Stimulated activated CD4-positive, alpha-beta T cell treated with anti-CD3 and anti-CD28 coated beads, Interleukin-1b, Interleukin-23, amount 100 ng/mL, for 1 hour (primary cell): ENCODE data around the gene PANK3.
"Not testable (repeated sequence)": the region's sequence is repeated elsewhere in the genome, so short reads cannot be mapped to it uniquely, and the experiment has no call there.

Source experiments
- DNase-seq, 2 donors: peaks; one replicate each; pipeline ENCODE4 v3.0.0-alpha.2; 2020; ENCODE audit warnings: low read depth in 2 of 2

PANK3 gene

GRCh38 chr5:168578538-168579487 is at the start of gene PANK3:
TSS of gene PANK3 (minus strand) at chr5:168579368. CDS start at chr5:168579283, 85 bp downstream.
- DNase-seq, result peak in 1 of 2 donors; percentile 20

GRCh38 chr5:168624850-168625364 is 45.7 kb upstream of the PANK3 start:
- DNase-seq, result no peak

DNA sequence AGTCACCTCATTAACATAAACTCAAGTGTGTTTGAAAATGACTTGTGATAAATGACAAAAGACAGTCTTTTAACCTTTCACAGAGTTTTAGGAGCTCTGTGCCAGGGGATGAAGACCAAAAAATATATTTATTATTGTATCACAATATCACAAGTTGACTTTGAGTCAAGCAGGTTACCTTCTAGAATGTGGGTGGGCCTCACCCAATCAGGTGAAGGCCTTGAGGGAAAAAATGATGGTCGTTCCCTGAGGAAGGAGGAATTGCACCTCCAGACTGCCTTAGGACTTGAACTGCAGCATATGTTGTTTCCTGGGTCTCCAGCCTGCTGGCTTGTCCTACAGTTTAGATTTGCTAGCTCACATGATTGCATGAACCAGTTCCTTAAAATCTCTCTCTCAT is 41.6 kb upstream of the PANK3 start:
- DNase-seq, result no peak

DNA sequence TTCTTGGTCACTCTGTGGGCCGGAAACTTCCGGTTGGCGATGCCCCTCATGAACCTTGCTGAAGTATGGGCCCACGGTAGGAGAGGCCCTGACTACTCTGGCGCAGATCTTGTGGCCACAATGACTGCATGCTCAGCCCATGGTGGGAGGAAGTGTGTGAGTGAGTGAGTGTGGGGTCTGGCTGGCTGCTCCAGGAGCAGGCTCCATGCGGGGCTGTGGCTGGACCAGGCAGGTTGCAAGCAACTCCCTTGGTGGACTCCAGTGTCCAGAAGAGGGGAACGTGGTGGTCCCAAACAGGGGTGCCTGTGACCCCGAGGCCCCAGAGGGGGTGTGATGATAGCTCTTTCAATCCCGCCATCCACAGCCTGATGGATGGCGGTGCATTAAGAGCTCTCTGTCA is 35.5 kb upstream of the PANK3 start:
- DNase-seq, result no peak

- no peak for DNase-seq
Observed at GRCh38 chr5:168613996-168614395, 34.8 kb upstream of the PANK3 start.

DNA sequence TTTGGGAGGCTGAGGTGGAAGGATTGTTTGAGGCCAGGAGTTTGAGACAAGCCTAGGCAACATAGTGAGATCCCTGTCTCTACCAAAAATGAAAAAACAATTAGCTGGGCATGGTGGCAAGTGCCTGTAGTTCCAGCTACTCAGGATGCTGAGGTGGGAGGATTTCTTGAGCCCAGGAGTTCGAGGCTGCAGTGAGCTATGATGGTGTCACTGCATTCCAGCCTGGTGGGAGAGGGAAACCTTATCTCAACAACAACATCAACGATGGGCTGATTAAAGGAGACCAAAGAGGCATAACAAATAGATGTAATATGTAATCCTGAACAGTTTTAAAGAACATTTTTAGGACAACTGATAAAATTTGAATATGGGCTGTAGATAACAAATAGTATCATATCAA is 34.2 kb upstream of the PANK3 start:
- no peak for DNase-seq

- no peak for DNase-seq
Observed at GRCh38 chr5:168612996-168613395, 33.8 kb upstream of the PANK3 start.

DNA sequence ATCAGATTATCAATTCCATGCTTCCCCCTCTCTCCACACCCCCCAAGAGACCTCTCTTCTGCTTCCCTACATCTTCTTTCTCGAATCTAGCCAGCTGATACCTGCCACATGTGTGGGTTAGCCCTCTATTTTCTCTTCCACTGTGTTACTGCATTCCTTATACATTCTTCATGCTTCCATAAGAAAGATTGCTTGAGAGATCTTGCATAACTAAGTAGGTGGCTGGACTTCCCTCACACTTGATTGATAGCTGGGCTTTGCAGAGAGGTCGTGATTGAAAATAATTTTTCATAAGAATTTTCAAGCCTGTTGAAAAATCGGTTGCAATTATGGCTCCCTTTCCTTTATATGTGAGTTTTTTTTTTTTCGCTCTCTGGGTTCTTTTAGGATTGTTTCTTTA is 33.0 kb upstream of the PANK3 start:
- DNase-seq, result no peak

GRCh38 chr5:168611165-168611564 is 32.0 kb upstream of the PANK3 start:
- no peak for DNase-seq

- DNase-seq, result no peak
Observed at GRCh38 chr5:168609806-168610482, 30.8 kb upstream of the PANK3 start.

DNA sequence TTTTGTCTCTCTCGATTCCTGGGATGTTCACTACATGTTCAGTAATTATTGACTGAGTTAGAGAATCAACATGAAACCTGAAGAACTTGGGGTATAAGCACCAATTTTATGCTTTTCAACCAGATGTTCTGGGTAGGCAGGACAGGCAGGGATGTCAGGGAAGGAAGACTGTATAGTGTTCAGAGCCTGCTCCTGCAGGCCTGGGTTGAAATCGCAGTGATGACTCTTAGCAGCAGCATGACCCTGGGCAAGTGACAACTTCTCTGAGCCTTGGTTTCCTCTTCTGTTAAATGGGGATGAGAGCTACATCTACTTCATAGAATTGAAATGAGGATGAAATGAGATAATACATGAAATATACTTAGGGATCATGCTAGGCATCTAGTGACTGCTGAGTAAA is 29.7 kb upstream of the PANK3 start:
- no peak for DNase-seq

DNA sequence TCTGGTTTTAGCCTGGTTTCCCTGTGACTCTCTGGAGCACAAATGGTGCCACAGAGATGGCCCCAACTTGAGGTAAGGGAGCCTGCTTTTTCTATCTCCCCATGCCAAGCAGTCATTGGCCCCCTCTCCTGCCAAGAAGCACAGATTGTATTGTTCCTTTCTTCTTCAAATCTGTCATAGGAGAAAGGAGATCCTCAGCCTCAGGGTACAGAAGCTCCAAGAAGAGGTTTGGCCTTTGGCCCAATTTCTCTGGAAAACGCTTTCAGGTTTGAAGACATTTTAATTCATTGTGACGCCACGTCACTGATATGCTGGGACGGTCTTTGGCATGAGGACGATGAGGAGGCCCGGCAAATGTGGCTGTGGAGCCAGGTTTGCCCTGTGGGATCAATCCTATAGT is 29.2 kb upstream of the PANK3 start:
- no peak for DNase-seq

- DNase-seq, result no peak
Observed at GRCh38 chr5:168607946-168608345, 28.8 kb upstream of the PANK3 start.

DNA sequence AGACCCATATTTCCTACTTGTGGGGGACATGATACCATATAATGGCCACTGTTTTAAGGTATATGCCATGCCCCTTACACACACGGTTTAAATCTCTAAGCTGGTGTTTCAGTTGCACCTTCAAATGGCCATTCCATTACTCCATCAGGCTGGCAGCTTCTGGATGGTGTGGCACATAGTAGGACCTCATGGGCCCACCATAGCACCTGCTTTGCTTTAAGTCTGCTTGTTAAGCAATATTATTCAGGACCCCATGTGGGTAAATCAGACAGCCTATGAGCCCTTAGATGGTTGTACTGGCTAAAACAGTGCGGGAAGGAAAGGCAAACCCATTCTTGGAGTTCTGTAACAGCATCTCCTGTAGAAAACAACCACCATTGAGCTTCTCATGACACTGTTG is 27.4 kb upstream of the PANK3 start:
- no peak for DNase-seq

GRCh38 chr5:168604436-168604835 is 25.3 kb upstream of the PANK3 start:
- DNase-seq, result no peak

DNA sequence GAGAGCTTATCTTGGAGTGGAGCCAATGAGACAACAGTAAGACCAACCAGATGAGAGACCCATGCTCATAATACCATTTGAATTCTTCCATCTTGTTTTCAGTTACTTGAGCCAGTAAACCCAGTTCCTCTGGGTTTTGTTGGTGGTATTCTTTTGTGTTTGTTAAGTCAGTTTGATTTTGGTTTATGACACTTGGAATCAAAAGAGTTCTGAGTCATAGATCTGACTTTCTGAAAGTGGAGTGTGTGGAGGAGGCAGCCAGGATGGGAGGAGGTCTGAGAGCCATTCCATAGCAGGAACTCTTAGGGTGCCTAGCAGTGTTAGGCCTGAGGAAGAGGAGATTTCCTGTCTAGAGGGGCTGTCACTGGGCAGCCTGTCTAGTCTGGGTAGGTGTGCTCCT is 24.6 kb upstream of the PANK3 start:
- DNase-seq, result no peak

DNA sequence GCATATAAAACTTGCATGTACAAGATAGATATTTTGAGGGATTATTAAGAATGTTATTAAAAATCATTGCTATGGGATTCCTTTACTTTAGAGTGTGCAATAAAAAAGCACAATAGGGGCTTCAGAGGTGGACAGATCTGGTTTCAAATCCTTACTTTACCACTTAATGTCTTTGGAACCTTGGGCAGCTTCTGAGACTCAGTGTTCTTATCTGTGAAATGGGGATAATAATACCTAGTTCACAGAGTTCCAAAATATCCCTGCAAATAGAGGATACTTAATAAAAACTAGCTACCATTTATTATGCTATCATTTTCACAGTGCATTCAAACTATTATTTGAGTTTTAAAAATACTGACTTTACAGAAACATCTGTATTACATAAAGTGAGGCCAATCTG is 23.3 kb upstream of the PANK3 start:
- DNase-seq, result no peak

GRCh38 chr5:168601972-168602371 is 22.8 kb upstream of the PANK3 start:
- DNase-seq, result no peak

DNA sequence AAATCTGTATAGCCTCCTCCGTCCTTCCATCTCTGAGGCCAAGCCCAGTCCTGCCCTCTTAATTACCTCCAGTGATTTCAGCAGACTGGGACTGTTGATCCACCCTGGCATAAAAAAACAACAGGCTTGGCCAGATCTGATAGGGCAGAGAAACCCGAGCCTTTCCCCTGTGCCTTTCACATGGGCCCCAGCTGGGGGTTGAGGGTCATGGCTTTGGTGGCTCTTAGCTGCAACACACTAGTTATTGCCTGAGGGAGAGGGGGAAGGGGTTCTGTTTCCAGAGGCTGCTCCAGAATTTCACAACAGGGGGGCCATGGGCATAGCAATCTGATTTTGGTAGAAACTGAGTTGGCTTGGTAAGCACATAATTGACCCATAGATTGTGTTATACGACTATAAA is 21.2 kb upstream of the PANK3 start:
- DNase-seq, result no peak

DNA sequence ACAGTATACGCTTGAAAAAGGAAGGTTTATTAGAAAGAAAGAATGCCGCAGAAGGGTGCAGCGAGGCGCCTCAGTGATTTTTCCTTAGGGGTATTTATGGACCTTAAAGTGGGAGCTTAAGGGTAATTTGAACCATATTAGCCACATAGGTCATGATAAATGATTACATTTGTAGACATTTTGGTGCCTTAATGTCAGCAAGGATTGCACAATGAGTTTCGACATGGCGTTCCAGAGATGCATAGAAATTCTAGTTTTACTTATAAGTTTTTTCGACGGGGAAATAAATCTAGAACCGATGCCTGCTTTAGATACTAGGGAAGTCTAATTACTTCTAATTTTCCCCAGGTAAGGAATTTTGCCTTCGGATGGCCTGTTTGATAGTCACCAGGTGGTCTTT is 20.7 kb upstream of the PANK3 start:
- no peak for DNase-seq

- no peak for DNase-seq
Observed at GRCh38 chr5:168598639-168599038, 19.5 kb upstream of the PANK3 start.

DNA sequence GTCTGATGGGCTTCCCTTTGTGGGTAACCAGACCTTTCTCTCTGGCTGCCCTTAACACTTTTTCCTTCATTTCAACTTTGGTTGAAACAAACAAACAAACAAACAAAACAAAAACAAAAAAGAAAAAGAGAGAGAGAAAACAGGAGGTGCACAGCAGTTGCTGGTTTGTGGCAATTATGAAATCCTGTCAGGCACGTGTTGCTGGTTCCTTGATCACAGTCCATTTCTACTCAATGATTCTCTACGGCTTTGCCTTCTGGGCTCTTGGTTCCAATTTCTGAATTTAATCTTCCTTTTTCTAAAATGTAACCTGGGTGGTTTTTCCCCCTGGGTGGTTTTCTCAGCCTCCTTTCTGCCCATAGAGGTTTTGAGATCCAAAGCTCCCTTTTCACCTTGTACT is 17.8 kb upstream of the PANK3 start:
- DNase-seq, result no peak

DNA sequence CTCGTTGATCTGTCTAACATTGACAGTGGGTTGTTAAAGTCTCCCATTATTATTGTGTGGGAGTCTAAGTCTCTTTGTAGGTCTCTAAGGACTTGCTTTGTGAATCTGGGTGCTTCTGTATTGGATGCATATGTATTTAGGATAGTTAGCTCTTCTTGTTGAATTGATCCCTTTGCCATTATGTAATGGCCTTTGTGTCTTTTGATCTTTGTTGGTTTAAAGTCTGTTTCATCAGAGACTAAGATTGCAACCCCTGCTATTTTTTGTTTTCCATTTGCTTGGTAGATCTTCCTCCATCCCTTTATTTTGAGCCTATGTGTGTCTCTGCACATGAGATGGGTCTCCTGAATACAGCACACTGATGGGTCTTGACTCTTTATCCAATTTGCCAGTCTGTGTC is 17.0 kb upstream of the PANK3 start:
- DNase-seq, result not testable (repeated sequence)
